OCI-LY1 (cell line): Measurements from ENCODE around the gene UPK1B.

ENCODE experiments used
- H2AFZ ChIP-seq: fragments of 200-600 bp; sonication (generic), shearing (Covaris generic); 2 replicates; pipeline ENCODE4 v1.6.0; 2014; ENCODE audit warnings: antibody characterized with exemption, mild to moderate bottlenecking, low read length
- H3F3A ChIP-seq: fragments of 200-600 bp; sonication (generic), shearing (Covaris generic); 2 replicates; pipeline ENCODE4 v1.6.0; 2014; ENCODE audit warnings: mild to moderate bottlenecking, antibody characterized with exemption, low read length, moderate library complexity; ENCODE audit not compliant: insufficient read depth
- H3K27ac ChIP-seq: fragments of 200-600 bp; sonication (generic); 2 replicates; pipeline ENCODE4 v1.5.1; 2014; ENCODE audit warnings: low read length, mixed run types, mild to moderate bottlenecking, low read depth; ENCODE audit not compliant: poor library complexity, severe bottlenecking
- H3K27me3 ChIP-seq: fragments of 200-600 bp; sonication (generic); 2 replicates; pipeline ENCODE4 v1.6.0; 2014; ENCODE audit warnings: antibody characterized with exemption, mild to moderate bottlenecking, low read length, moderate library complexity; ENCODE audit not compliant: insufficient read depth
- H3K36me3 ChIP-seq: fragments of 200-600 bp; sonication (generic); 2 replicates; pipeline ENCODE4 v1.6.1; 2014; ENCODE audit warnings: mild to moderate bottlenecking, antibody characterized with exemption, low read length, moderate library complexity, mixed read lengths; ENCODE audit not compliant: insufficient read depth
- H3K4me1 ChIP-seq: fragments of 200-600 bp; sonication (generic); 2 replicates; pipeline ENCODE4 v1.5.1; 2014; ENCODE audit warnings: mild to moderate bottlenecking, low read length, moderate library complexity; ENCODE audit not compliant: insufficient read depth, severe bottlenecking
- H3K4me2 ChIP-seq: fragments of 200-600 bp; sonication (generic), shearing (Covaris generic); 2 replicates; pipeline ENCODE4 v1.6.1; 2014; ENCODE audit warnings: low read length
- H3K4me3 ChIP-seq: fragments of 200-600 bp; sonication (generic); 2 replicates; pipeline ENCODE4 v1.5.1; 2014; ENCODE audit warnings: low read length, low read depth, mild to moderate bottlenecking, mixed read lengths; ENCODE audit not compliant: poor library complexity, severe bottlenecking
- H3K79me2 ChIP-seq: fragments of 200-600 bp; shearing (Covaris generic); 2 replicates; pipeline ENCODE4 v1.6.1; 2016; ENCODE audit warnings: mixed run types, low read length, mixed read lengths; ENCODE audit not compliant: insufficient read depth
- H3K9ac ChIP-seq: fragments of 200-600 bp; sonication (generic), shearing (Covaris generic); 2 replicates; pipeline ENCODE4 v1.6.1; 2014; ENCODE audit warnings: mild to moderate bottlenecking, low read length, mixed read lengths
- H3K9me2 ChIP-seq: fragments of 200-600 bp; sonication (generic), shearing (Covaris generic); 2 replicates; pipeline ENCODE4 v1.6.1; 2014; ENCODE audit warnings: low read depth, mild to moderate bottlenecking, low read length, mixed read lengths
- H3K9me3 ChIP-seq: fragments of 200-600 bp; shearing (Covaris generic); 2 replicates; pipeline ENCODE4 v1.6.1; 2014; ENCODE audit warnings: low read length, mixed read lengths
- H4K20me1 ChIP-seq: fragments of 200-600 bp; sonication (generic), shearing (Covaris generic); 2 replicates; pipeline ENCODE4 v1.6.0; 2016; ENCODE audit warnings: mild to moderate bottlenecking, low read length; ENCODE audit not compliant: insufficient read depth
- CTCF ChIP-seq: fragments of 200-600 bp; sonication (generic), shearing (Covaris generic); IDR thresholded peaks from 2 replicates; pipeline ENCODE4 v1.5.1; 2017; ENCODE audit warnings: mild to moderate bottlenecking, antibody characterized with exemption, low read length, moderate library complexity, mixed read lengths
- EZH2 ChIP-seq: fragments of 200-600 bp; sonication (generic), shearing (Covaris generic); IDR thresholded peaks from 2 replicates; pipeline ENCODE4 v1.8.0; 2017; ENCODE audit warnings: borderline replicate concordance, mixed run types, mild to moderate bottlenecking, antibody characterized with exemption, low read length, moderate library complexity, mixed read lengths

Gene UPK1B

GRCh38 chr3:119177321-119177720 is 3.9 kb downstream of the UPK1B start:
- no peak for TF ChIP-seq CTCF
- TF ChIP-seq EZH2, result no peak
- Histone ChIP-seq H3K9me3 (no peaks in the 10 kb centered on the region), H4K20me1 (no peaks in the 10 kb centered on the region), H3F3A (no peaks in the 10 kb centered on the region), H3K9ac (no peak overlapping the region), H3K36me3 (no peaks in the 10 kb centered on the region), H3K4me1 (no peaks in the 10 kb centered on the region), H3K27ac (no peak overlapping the region), H3K9me2 (no peaks in the 10 kb centered on the region), H3K4me2 (no peak overlapping the region), H2AFZ (no peak overlapping the region), H3K79me2 (no peaks in the 10 kb centered on the region), H3K27me3 (no peaks in the 10 kb centered on the region), H3K4me3 (no peak overlapping the region)

GRCh38 chr3:119181765-119182164 is 8.4 kb downstream of the UPK1B start:
- Histone ChIP-seq H3F3A (no peaks in the 10 kb centered on the region), H3K9ac (no peak overlapping the region), H3K9me3 (no peaks in the 10 kb centered on the region), H3K36me3 (no peaks in the 10 kb centered on the region), H4K20me1 (no peaks in the 10 kb centered on the region), H3K27ac (no peak overlapping the region), H3K4me3 (no peak overlapping the region), H3K27me3 (no peaks in the 10 kb centered on the region), H3K4me2 (no peak overlapping the region), H3K9me2 (no peaks in the 10 kb centered on the region), H3K4me1 (no peaks in the 10 kb centered on the region), H2AFZ (no peak overlapping the region), H3K79me2 (no peaks in the 10 kb centered on the region)
- TF ChIP-seq EZH2 (no peak), CTCF (no peak)

- no peak overlapping the region for H2AFZ ChIP-seq
- no peaks in the 10 kb centered on the region for H3F3A ChIP-seq
- H3K27ac ChIP-seq, result no peak overlapping the region
- no peaks in the 10 kb centered on the region for H4K20me1 ChIP-seq
- no peak overlapping the region for H3K9ac ChIP-seq
- no peaks in the 10 kb centered on the region for H3K27me3 ChIP-seq
- H3K4me1 ChIP-seq, result no peaks in the 10 kb centered on the region
- no peaks in the 10 kb centered on the region for H3K9me3 ChIP-seq
- H3K4me3 ChIP-seq, result no peak overlapping the region
- no peaks in the 10 kb centered on the region for H3K9me2 ChIP-seq
- no peaks in the 10 kb centered on the region for H3K79me2 ChIP-seq
- H3K4me2 ChIP-seq, result no peak overlapping the region
- TF ChIP-seq EZH2 (no peak), CTCF (no peak)
- H3K36me3 ChIP-seq, result no peaks in the 10 kb centered on the region
Measured at GRCh38 chr3:119184111-119184510, 10.7 kb downstream of the UPK1B start.
